ENCODE measurements around the gene STAC3.

Gene STAC3

DNA sequence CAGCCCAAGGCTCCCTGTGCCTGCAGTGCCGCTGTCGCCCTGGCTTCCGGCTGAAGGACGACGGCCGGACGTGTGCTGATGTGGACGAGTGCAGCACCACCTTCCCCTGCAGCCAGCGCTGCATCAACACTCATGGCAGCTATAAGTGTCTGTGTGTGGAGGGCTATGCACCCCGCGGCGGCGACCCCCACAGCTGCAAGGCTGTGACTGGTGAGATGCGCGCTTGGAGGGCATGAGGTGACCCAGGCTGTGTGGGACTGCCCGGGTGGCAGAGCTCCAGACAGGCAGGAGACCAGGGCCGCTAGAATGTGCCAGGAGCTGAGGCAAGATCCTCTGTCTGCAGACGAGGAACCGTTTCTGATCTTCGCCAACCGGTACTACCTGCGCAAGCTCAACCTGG, 54.0 kb downstream of the STAC3 start:
- DNase-seq (ENCODE audit: low read depth in 2 of 2), result no peak
- no peak for TF ChIP-seq CTCF (IDR thresholded peaks at IDR 0.05; ENCODE audit: low read depth, low read length)
- no peak overlapping the region for H3K4me3 ChIP-seq (replicated peaks in 1 of 2; ENCODE audit: low read depth in 2 of 2, low read length in 2 of 2)

GRCh38 chr12:57196439-57196838, 54.5 kb downstream of the STAC3 start:
- no peak for TF ChIP-seq CTCF (IDR thresholded peaks at IDR 0.05; ENCODE audit: low read depth, low read length)
- DNase-seq (ENCODE audit: low read depth in 2 of 2), result no peak
- H3K4me3 ChIP-seq (replicated peaks in 1 of 2; ENCODE audit: low read depth in 2 of 2, low read length in 2 of 2), result no peak overlapping the region

GRCh38 chr12:57195611-57196371, 55.2 kb downstream of the STAC3 start:
- no peak for TF ChIP-seq CTCF (IDR thresholded peaks at IDR 0.05; ENCODE audit: low read depth, low read length)
- DNase-seq (ENCODE audit: low read depth in 2 of 2), result no peak
- H3K4me3 ChIP-seq (replicated peaks in 1 of 2; ENCODE audit: low read depth in 2 of 2, low read length in 2 of 2), result no peak overlapping the region

DNA sequence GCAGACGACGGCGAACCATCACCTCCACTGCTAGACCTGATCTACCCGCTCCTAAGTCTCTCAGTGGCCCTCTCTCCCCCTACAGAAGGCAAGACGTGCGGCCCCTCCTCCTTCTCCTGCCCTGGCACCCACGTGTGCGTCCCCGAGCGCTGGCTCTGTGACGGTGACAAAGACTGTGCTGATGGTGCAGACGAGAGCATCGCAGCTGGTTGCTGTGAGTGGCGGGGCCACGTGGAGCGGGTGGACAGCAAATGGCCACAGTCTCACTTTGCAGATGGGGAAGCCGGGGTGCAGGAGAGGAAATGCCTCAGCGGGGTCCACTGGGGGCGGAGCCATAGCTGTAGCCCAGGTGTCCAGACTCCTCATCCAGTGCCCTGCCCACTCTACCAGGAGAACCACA, 55.8 kb downstream of the STAC3 start:
- H3K4me3 ChIP-seq (replicated peaks in 1 of 2; ENCODE audit: low read depth in 2 of 2, low read length in 2 of 2), result no peak overlapping the region
- TF ChIP-seq CTCF (IDR thresholded peaks at IDR 0.05; ENCODE audit: low read depth, low read length), result no peak
- DNase-seq (ENCODE audit: low read depth in 2 of 2), result no peak

DNA sequence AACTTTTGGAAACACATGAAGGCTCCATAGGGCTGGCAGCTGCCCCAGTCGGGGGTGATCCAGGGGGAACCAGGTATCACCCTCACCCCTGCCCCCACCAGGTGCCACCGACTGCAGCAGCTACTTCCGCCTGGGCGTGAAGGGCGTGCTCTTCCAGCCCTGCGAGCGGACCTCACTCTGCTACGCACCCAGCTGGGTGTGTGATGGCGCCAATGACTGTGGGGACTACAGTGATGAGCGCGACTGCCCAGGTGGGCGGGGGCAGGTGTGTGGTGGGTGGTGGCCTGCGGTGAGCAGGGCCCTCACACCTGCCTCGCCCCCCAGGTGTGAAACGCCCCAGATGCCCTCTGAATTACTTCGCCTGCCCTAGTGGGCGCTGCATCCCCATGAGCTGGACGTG, 56.7 kb downstream of the STAC3 start:
- H3K4me3 ChIP-seq (replicated peaks in 1 of 2; ENCODE audit: low read depth in 2 of 2, low read length in 2 of 2), result no peak overlapping the region
- DNase-seq (ENCODE audit: low read depth in 2 of 2), result no peak
- no peak for TF ChIP-seq CTCF (IDR thresholded peaks at IDR 0.05; ENCODE audit: low read depth, low read length)

- TF ChIP-seq CTCF (IDR thresholded peaks at IDR 0.05; ENCODE audit: low read depth, low read length), result no peak
- no peak for DNase-seq (ENCODE audit: low read depth in 2 of 2)
- no peak overlapping the region for H3K4me3 ChIP-seq (replicated peaks in 1 of 2; ENCODE audit: low read depth in 2 of 2, low read length in 2 of 2)
Measured at GRCh38 chr12:57193706-57194245, 57.2 kb downstream of the STAC3 start.

Measured in cardiac fibroblast (primary cell).